Endothelial cell (in vitro differentiated cells): Measurements from ENCODE around the gene GRM8. TPM values are rescaled to one million over a fixed set of nuclear protein-coding genes. Genes with fewer than 3 reads are reported as not detected.

ENCODE experiments used
- DNase-seq: peaks from one replicate; pipeline ENCODE4 v3.0.0; 2021; ENCODE audit warnings: low spot score
- H3K27ac Mint-ChIP-seq: one replicate; pipeline ENCODE4 v1.8.0; 2021; ENCODE audit warnings: mixed read lengths, inconsistent platforms; ENCODE audit not compliant: unreplicated experiment
- H3K27me3 Mint-ChIP-seq: one replicate; pipeline ENCODE4 v1.8.0; 2021; ENCODE audit warnings: mild to moderate bottlenecking, moderate library complexity, mixed read lengths, inconsistent platforms; ENCODE audit not compliant: unreplicated experiment
- H3K36me3 Mint-ChIP-seq: one replicate; pipeline ENCODE4 v1.8.0; 2021; ENCODE audit warnings: mild to moderate bottlenecking, low read depth, mixed read lengths, inconsistent platforms; ENCODE audit not compliant: unreplicated experiment
- H3K4me1 Mint-ChIP-seq: one replicate; pipeline ENCODE4 v1.8.0; 2021; ENCODE audit warnings: mild to moderate bottlenecking, mixed read lengths, inconsistent platforms; ENCODE audit not compliant: unreplicated experiment
- H3K4me3 Mint-ChIP-seq: one replicate; pipeline ENCODE4 v1.8.0; 2021; ENCODE audit warnings: mild to moderate bottlenecking, mixed read lengths, inconsistent platforms; ENCODE audit not compliant: unreplicated experiment
- H3K9me3 Mint-ChIP-seq: one replicate; pipeline ENCODE4 v1.8.0; 2021; ENCODE audit warnings: mixed read lengths, inconsistent platforms; ENCODE audit not compliant: unreplicated experiment
- total RNA-seq: library from RNA; stranded (reverse); fragmentation: NEBNext Ultra II Directional; extraction: Animal tissue kit (Norgen Biotek cat#: 25700); gene quantifications from one replicate; pipeline ENCODE4 v1.2.1, GENCODE V29; 2021; ENCODE audit not compliant: unreplicated experiment
- TF ChIP-seq, protein P1 (sequence below): fragments of 200-600 bp; sonication (generic); IDR thresholded peaks from one replicate; pipeline ENCODE4 v1.5.0; 2021; ENCODE audit warnings: antibody characterized with exemption; ENCODE audit not compliant: unreplicated experiment

The GRM8 gene
- total RNA-seq, 1 donor from 2014 or later, result 1.5 TPM

DNA sequence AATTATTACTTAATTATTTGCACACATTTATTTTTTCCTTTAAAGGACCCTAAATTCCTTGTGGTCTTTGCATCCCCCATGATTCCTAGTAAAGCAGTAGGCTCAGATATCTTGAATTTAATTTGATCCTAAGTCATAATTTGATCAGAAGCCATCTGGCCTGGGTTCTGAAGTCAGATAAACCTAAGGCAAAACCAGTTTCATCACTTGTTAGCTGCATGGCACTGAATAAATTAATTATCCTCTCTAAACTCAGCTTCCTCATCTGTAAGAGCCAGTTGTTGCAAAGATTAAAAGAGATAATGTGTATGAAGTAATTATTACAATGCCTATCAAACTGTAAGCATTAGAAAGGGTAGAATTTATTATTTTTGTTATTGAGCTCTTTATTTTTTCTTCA lies 293.1 kb downstream of the GRM8 start:
- no peak for DNase-seq
- Mint-ChIP-seq H3K4me1 (no peaks in the 10 kb centered on the region), H3K9me3 (no peaks in the 10 kb centered on the region), H3K4me3 (no peak overlapping the region), H3K36me3 (no peaks in the 10 kb centered on the region), H3K27ac (no peak overlapping the region), H3K27me3 (no peaks in the 10 kb centered on the region)
- TF ChIP-seq, protein P1, sequence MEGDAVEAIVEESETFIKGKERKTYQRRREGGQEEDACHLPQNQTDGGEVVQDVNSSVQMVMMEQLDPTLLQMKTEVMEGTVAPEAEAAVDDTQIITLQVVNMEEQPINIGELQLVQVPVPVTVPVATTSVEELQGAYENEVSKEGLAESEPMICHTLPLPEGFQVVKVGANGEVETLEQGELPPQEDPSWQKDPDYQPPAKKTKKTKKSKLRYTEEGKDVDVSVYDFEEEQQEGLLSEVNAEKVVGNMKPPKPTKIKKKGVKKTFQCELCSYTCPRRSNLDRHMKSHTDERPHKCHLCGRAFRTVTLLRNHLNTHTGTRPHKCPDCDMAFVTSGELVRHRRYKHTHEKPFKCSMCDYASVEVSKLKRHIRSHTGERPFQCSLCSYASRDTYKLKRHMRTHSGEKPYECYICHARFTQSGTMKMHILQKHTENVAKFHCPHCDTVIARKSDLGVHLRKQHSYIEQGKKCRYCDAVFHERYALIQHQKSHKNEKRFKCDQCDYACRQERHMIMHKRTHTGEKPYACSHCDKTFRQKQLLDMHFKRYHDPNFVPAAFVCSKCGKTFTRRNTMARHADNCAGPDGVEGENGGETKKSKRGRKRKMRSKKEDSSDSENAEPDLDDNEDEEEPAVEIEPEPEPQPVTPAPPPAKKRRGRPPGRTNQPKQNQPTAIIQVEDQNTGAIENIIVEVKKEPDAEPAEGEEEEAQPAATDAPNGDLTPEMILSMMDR, result no peak

- no peaks in the 10 kb centered on the region for H3K4me1 Mint-ChIP-seq
- H3K27me3 Mint-ChIP-seq, result no peaks in the 10 kb centered on the region
Observed at GRCh38 chr7:126958367-126958766, 294.4 kb downstream of the GRM8 start.

DNA sequence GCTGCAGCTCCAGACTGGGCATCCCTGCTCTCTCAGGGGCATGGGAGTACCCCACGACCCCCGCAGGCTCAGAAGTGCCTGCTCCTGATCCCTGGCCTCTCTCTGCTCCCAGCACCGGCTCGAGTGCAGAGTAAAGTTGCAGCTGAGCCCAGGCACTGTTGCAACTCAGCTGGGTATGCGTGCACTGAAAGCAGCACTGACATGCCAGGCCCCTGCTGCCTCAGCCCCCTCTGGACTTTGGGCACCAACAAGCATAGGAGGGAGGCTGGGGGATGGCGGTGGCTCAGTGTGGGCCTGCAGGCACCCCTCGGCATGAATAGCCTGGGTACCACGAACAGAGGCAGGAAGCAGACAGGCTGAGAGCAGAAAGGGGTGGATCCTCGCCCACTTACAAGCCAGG lies 295.3 kb downstream of the GRM8 start:
- no peak overlapping the region for H3K4me3 Mint-ChIP-seq
- no peaks in the 10 kb centered on the region for H3K27me3 Mint-ChIP-seq
- TF ChIP-seq, protein P1, result no peak
- no peaks in the 10 kb centered on the region for H3K36me3 Mint-ChIP-seq
- H3K9me3 Mint-ChIP-seq, result no peaks in the 10 kb centered on the region
- DNase-seq, result no peak
- no peaks in the 10 kb centered on the region for H3K4me1 Mint-ChIP-seq
- H3K27ac Mint-ChIP-seq, result no peak overlapping the region

More at GRCh38 chr7:126958367-126958766, 294.4 kb downstream of the GRM8 start:
- TF ChIP-seq, protein P1, result no peak
- no peak overlapping the region for H3K27ac Mint-ChIP-seq
- DNase-seq, result no peak
- no peak overlapping the region for H3K4me3 Mint-ChIP-seq
- H3K36me3 Mint-ChIP-seq, result no peaks in the 10 kb centered on the region
- H3K9me3 Mint-ChIP-seq, result no peaks in the 10 kb centered on the region

DNA sequence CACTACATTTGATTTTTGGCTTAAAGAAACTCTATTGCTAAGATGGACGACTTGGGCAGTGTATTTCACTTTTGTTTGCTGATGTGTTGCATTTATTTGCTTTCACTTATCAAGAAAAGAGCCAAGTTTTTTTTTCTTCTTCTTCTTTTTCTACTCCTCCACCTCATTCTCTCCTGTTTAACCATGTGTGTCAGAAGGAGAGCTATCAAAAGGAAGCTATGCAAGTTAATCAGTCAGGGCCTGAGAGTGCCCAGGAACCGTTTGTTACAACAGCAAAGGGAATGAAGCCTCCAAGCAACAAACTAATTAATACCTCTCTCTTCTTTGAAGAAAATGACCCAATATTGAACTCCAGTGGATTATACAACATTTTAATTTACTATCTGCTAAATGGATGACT lies 299.3 kb downstream of the GRM8 start:
- Mint-ChIP-seq H3K9me3 (no peaks in the 10 kb centered on the region), H3K36me3 (no peaks in the 10 kb centered on the region), H3K27ac (no peak overlapping the region), H3K27me3 (no peaks in the 10 kb centered on the region), H3K4me1 (no peaks in the 10 kb centered on the region), H3K4me3 (no peak overlapping the region)
- TF ChIP-seq, protein P1, result no peak
- no peak for DNase-seq

DNA sequence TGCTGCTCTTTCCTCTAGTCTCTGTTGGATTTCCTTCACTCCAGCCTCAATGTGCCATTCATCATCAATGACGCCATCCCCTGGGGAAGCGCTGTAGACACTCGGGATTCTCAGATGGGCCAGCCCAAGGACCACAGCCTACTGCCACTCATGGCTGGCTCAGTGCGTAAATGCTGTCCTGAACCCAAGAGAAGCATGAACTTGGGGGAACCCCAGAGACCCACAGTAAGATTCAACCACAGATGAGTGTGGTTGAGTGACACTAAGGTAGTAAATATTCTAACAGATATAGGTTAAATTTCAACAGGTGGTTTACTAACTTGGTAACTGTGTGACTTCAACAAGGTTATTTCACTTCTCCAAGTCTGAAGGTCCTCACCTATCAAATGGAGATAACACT lies 304.1 kb downstream of the GRM8 start:
- TF ChIP-seq, protein P1, result no peak
- Mint-ChIP-seq H3K9me3 (no peaks in the 10 kb centered on the region), H3K27me3 (peaks cover 3% of the 10 kb centered on the region), H3K36me3 (no peaks in the 10 kb centered on the region), H3K4me1 (no peaks in the 10 kb centered on the region), H3K27ac (no peak overlapping the region), H3K4me3 (no peak overlapping the region)
- no peak for DNase-seq
